C4-2B (cell line): ENCODE measurements around the gene LOXL1.

Source experiments
- CTCF ChIP-seq: fragments of 450-650 bp; conservative IDR thresholded peaks from 2 replicates; pipeline ENCODE4 v1.5.1; 2017; ENCODE audit warnings: mild to moderate bottlenecking
- ZFX ChIP-seq: fragments of 450-650 bp; IDR thresholded peaks from 2 replicates; pipeline ENCODE4 v1.6.1; 2017

GRCh38 chr15:73957276-73957675 lies 31.0 kb downstream of the LOXL1 start:
- TF ChIP-seq CTCF, result no peak
- no peak for TF ChIP-seq ZFX
